ENCODE results near the gene RNF144A.

The RNF144A gene

DNA sequence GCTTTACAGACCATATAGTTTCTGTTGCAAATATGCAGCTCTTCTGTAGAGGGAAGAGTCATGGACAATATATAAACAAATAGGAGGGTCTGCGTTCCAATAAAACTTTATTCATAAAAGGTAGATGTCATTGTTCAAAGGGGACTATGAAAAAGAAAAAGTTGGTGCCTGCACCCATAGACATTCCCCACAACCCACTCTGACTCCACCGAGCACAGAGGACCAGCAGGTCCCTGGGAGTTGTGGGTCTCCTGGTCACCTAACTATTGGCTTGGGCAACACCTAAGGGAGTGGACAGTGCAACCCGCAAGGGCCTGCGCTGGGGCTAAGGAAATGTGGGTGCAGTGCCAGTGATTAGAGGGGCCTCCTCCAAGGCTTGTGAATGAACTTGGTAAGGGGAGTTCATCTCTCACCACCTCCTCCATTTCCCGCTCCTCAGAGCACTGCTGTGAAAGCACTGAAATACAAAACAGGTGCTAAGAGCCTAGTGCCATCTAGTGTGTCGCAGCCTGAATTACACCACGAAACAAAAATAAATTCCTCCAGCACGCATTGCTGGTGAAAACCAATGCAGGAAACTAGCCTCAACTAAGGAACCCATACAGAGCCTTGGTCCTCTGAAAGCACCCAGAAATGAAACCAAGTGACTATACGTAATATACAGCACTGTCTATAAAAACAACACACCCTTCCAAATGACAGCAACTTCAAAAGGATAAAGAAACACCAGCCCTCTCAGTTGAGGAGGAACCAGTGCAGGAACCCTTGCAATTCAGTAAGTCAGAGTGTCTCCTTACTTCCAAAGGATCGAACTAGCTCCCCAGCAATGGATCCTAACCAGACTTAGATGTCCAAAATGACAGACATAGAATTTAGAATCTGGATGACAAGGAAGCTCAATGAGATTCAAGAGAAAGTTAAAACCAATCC, 166.6 kb downstream of the RNF144A start:
- peak; percentile 28 for DNase-seq (ENCODE audit: low spot score)

DNA sequence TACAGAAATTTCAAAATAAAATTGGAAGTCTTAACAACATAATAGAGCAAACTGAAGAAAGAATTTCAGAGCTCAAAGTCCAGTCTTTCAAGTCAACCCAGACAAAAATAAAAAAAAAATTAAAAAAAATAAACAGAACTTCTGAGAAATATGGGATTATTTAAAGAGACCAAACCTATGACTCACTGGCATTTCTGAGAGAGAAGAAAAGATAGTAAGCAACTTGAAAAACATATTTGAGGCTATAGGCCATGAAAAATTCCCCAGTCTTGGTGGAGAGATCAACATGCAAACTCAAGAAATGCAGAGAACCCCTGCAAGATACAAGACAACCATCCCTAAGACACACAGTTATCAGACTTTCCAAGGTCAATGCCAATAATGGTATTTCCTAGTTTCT, 167.4 kb downstream of the RNF144A start:
- no peak for DNase-seq (ENCODE audit: low spot score)

DNA sequence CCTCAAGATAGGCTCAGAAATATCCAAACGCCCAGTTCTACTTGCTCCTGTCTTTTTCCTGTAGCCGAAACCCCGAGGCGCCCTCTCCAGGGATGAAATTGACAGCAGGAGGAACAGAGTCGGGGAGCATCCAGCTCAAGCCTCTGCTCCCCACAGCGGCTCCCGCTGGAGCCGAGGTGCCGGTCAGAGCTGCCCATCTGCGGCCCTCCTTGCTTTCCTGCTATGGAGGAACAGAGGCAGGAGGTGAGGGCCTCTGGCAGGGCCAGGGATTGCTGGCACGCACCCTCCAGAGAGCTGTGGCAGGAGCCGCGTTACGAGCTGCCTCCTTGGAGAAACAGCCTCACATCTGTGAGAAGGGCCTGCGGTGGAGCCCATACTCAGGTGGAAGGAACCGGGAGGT, 172.1 kb downstream of the RNF144A start:
- no peak for DNase-seq (ENCODE audit: low spot score)

DNA sequence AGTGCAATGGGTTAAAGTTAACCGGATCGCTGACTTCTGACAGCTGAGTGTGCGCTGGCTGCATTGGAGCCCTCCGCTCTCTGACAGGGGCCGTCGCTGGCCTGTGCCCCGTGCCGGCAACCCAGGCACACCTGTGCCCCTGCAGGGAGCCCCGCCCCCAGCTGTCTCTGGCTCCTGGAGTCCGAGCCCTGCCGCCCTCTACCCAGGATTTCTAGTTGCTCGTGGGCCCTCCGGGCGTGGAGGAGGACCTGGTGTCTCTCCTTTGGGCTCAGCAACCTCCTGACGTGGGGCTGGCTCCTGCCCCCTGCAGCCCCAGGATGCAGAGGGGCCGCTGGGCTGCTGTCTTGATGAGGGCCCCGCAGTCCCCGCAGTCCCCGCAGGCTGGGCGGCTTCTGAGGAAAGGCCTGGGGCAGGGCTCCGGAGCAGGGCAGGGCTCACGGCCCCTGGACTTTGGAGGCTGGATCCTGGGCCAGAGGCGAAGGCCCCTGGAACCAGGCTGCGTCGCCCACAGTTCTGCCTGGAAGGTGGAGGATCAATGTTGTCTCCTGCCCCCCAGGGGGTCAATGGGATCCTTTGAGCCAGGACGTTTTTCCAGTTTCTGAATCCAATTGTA, 172.8 kb downstream of the RNF144A start:
- DNase-seq (ENCODE audit: low spot score): no peak

DNA sequence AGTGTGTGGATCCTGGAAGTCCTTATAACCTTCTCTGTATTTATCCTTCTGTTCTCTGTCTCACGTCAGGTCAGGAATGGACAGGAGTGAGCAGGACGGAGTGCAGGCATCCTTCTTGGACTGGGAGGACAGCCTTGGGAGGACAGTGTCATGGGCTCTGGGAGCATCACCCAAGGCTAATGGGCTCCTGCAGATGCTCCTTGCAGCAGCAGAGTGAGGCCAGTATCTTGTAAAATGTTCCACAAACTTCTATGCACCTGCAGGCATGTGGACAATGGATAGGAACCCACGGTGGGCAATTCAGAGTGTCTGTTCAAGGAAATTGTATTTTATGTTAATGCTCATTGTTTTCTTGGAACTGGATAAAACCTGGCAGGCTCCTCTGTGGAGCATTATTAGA, 176.2 kb downstream of the RNF144A start:
- DNase-seq (ENCODE audit: low spot score): no peak

All from AG08395 (cell line).